ENCODE results near the gene C9orf153.

- no peak for TF ChIP-seq POLR2A (IDR thresholded peaks at IDR 0.05; ENCODE audit: low read length)
- no peak for TF ChIP-seq GATA1 (IDR thresholded peaks at IDR 0.05; ENCODE audit: low read depth, low read length)
Measured at GRCh38 chr9:86193088-86193487, 66.4 kb downstream of the C9orf153 start.
